Pancreas (tissue), 10 donors: Measurements from ENCODE around the gene CYP17A1. TPM values are rescaled to one million over a fixed set of nuclear protein-coding genes. Genes with fewer than 3 reads are reported as not detected.

Experiments used
- ATAC-seq, 4 donors: fragments of 200-7000 bp; cut with Tn5 transposase; one replicate each; pipeline versions ENCODE4 v1.8.0 to v1.9.1; 2020; ENCODE audit warnings: mild to moderate bottlenecking in 4 of 4, moderate library complexity in 4 of 4
- DNase-seq, 6 donors: peaks; one replicate each; pipeline ENCODE4 v3.0.0-alpha.2; 2020
- FAIRE-seq: peaks from 2 replicates; lab custom pipeline; 2012; peaks lifted over from hg19 to GRCh38; lab: Jason Lieb, UNC
- H3K27ac ChIP-seq, 4 donors: fragments of 200-600 bp; sonication (generic); 1 replicate in 3 of 4; 2 replicates in 1 of 4; pipeline versions ENCODE4 v1.5.0 to v1.8.0; 2020
- H3K27me3 ChIP-seq, 4 donors: fragments of 200-600 bp; one replicate each; pipeline ENCODE4 v1.8.0; 2021
- H3K36me3 ChIP-seq, 3 donors: fragments of 200-600 bp; sonication (generic) in 1 of 3; one replicate each; pipeline versions ENCODE4 v1.5.0 to v1.8.0; 2020 to 2021
- H3K4me1 ChIP-seq, 3 donors: fragments of 200-600 bp; one replicate each; pipeline ENCODE4 v1.8.0; 2021
- H3K4me3 ChIP-seq, 4 donors: fragments of 200-600 bp; sonication (generic) in 2 of 4; one replicate each; pipeline versions ENCODE4 v1.5.0 to v1.8.0; 2020 to 2021
- H3K9me3 ChIP-seq, 4 donors: fragments of 200-600 bp; one replicate each; pipeline ENCODE4 v1.8.0; 2021
- WGBS, 2 donors: extraction: QIAGEN DNeasy Blood & Tissue Kit; methylation state at CpG; one replicate each; pipeline ENCODE4 v1.1.7; 2013; 5-methylcytosine and 5-hydroxymethylcytosine counted together
- intact Hi-C, 3 donors: fragments of 100-400 bp; cut with DNase I; formaldehyde crosslinking; loops; one replicate each; pipeline versions ENCODE4 v1.11.1 to v1.14.2; 2022
- polyA plus RNA-seq, 2 donors: library from polyadenylated mRNA; stranded (reverse); fragments of 200-250 nt; gene quantifications; one replicate each; pipeline ENCODE4 v1.2.3, GENCODE V29; 2013
- total RNA-seq, 6 donors: library from RNA; stranded (reverse); fragmentation: NEBNext Ultra II Directional in 4 of 6; extraction: Animal tissue kit (Norgen Biotek cat#: 25700) in 4 of 6; gene quantifications; one replicate each; pipeline versions ENCODE4 v1.2.1 to v1.2.4, GENCODE V29; 2021 to 2023
- TF ChIP-seq, protein P1 (sequence below), 4 donors: fragments of 200-600 bp; sonication (generic) in 3 of 4; IDR thresholded peaks; one replicate each; pipeline versions ENCODE4 v1.5.0 to v1.8.0; 2021; ENCODE audit warnings: antibody characterized with exemption in 4 of 4
- donor health status: healthy with polysubstance abuse.
- donor health status: DM: no; HTN: no; CAD: no; lungs with moderate emphysema.
- donor health status: DM: no; HTN: no; CAD: no.
- donor health status: control.
- donor health status: control.
- donor health status: Bipolar disorder and iron deficiency.
- donor health status: DM: yes; HTN: yes; CAD: no.
- donor health status: DM: no; HTN: no; CAD: no.
- donor health status: DM: no; HTN: no; CAD: no.
- donor health status: DM: yes; HTN: yes; CAD: no.

CYP17A1 gene
- total and polyA plus RNA-seq, 8 donors = 0.11 to 6.4 (median 0.35) TPM; not detected in 1

DNA sequence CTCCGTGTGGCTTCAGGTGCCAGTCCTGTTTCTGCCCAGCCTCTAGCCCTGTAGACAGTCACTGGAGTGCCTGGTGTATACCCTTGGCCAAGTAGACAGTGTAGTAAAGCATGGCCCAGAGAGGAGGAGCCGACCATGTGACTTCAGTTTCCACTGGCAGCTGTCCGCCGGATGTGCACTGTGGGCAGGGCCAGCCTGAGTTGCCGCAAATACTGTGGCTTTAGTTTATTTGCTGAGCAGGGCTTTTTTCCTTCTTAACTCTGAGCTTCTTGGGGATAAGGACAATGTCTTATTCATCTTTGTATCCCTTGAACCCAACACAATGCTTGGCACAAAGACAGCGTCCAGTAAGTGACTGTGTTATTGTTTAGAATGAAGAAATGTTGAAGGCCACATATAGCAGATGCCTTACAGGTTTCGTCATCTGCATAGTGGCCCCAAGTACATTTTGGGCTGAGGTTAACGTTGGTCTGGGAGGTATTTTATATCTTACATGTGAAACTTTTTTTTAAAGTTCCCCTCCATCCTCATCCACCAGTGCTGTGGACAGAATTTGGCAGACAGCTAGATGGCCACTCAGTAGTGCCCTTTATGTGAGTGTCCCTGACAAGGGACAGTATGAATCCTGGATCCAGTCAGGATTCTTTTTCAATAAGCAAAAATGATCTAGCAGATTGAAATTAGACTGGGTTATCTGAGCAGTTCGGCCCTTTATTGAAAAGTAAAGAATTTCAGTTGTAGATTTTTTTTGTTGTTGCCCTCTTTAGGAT, 40.6 kb downstream of the CYP17A1 start:
- H3K4me1 ChIP-seq = no peaks in the 10 kb centered on the region
- intact Hi-C loops = no loop called here
- no peak for FAIRE-seq
- no peak overlapping the region for H3K4me3 ChIP-seq
- TF ChIP-seq, protein P1, sequence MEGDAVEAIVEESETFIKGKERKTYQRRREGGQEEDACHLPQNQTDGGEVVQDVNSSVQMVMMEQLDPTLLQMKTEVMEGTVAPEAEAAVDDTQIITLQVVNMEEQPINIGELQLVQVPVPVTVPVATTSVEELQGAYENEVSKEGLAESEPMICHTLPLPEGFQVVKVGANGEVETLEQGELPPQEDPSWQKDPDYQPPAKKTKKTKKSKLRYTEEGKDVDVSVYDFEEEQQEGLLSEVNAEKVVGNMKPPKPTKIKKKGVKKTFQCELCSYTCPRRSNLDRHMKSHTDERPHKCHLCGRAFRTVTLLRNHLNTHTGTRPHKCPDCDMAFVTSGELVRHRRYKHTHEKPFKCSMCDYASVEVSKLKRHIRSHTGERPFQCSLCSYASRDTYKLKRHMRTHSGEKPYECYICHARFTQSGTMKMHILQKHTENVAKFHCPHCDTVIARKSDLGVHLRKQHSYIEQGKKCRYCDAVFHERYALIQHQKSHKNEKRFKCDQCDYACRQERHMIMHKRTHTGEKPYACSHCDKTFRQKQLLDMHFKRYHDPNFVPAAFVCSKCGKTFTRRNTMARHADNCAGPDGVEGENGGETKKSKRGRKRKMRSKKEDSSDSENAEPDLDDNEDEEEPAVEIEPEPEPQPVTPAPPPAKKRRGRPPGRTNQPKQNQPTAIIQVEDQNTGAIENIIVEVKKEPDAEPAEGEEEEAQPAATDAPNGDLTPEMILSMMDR (IDR thresholded peaks at IDR 0.05) = no peak
- no peaks in the 10 kb centered on the region for H3K9me3 ChIP-seq
- ATAC-seq = peak; percentile 79 to 96 (median 92)
- H3K27me3 ChIP-seq = no peaks in the 10 kb centered on the region
- H3K27ac ChIP-seq = peak overlapping the region in 2 of 4 donors; percentile 24 to 47
- peaks cover 0 to 20% (median 3%) of the 10 kb centered on the region in 3 donors for H3K36me3 ChIP-seq
- WGBS, 2 donors = 51 to 61% methylated on average over 9 of the region's 9 CpGs
- peak in 3 of 6 donors; percentile 31 to 73 (median 54) for DNase-seq

DNA sequence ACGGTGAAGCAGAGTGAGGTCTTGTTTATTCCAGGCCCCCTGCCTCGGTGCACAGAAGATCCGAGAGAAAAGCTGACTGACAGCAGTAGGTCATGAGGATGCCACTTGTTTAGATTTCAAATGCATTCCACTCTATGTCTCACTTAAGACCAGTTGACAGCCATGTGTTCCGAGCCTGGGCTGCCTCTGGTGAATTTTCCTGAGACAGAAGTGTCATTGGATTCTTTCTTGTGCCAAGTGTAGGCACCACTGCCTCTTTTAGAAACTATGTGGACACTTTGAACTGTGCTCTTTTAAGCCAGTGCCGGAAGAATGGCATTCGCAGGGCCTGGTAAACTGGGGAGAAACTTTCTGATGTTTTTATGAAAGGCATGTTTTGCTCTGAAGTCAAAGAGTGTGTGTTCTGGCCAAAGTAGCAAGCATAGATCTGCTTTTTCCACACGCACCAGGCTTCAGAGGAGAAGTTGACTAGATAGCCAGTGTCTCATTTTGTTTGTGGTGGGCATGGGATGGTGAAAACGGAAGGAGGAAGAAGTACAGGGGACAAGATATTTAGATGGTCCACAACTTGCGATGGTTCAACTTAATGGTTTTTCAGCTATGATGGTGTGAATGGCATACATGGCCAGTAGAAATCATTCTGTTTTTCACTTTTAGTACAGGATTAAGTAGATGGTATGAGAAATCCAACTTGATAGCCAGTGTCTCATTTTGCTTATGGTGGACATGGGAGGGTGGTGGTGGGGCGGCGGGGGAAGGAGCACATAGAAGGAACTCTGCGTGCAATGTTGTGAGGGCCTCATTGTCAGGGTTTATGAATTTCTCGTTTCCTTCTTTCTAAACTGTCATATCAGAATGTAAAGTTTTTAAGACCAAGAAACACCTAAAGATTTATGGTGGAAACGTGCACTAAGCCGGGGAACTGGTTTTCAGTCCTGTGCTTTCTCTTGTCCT, 41.5 kb downstream of the CYP17A1 start:
- Histone ChIP-seq H3K27ac (peak overlapping the region in 2 of 4 donors; percentile 24 to 33), H3K36me3 (peaks cover 0 to 20% (median 3%) of the 10 kb centered on the region in 3 donors), H3K9me3 (no peaks in the 10 kb centered on the region), H3K4me1 (no peaks in the 10 kb centered on the region), H3K4me3 (no peak overlapping the region), H3K27me3 (no peaks in the 10 kb centered on the region)
- TF ChIP-seq, protein P1 (IDR thresholded peaks at IDR 0.05) = no peak
- 84 to 88% methylated on average over 15 of the region's 15 CpGs for WGBS, 2 donors
- DNase-seq = no peak
- ATAC-seq = peak in 1 of 4 donors; percentile 28
- intact Hi-C loops = no loop called here
- FAIRE-seq = no peak

DNA sequence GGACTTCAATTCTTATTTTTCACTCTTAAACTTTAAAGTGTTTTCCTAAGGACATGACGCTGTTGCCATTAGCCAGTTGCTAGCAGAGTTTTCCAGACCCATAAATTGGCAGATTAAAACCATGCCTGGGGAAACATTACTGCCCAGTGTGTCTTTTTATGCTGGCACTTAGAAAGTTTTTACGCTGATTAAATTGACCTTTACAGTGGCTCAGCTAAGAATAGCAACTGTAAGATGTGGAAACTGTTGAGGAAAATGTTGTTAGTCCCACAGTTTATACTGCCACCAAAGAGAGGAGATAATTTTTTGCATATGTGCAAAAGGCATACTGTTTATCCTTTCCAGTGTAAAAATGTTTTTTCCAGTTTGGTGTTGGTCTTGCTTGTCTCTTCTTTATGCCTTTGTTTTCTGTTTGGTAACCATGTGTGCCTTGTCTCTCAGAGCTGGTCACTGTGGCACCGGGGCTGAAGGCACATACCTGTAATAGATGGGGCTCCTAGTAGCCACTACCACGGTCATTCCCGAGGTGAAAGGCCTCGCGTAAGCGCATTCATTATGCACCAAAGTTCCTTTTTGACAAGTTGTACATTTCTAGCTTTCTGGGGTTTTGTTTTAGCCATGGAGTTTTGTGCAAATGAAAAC, 45.3 kb downstream of the CYP17A1 start:
- no peak for DNase-seq
- no peaks in the 10 kb centered on the region for H3K36me3 ChIP-seq
- H3K4me1 ChIP-seq = no peaks in the 10 kb centered on the region
- H3K9me3 ChIP-seq = no peaks in the 10 kb centered on the region
- TF ChIP-seq, protein P1 (IDR thresholded peaks at IDR 0.05) = no peak
- no peak overlapping the region for H3K27ac ChIP-seq
- intact Hi-C loops = no loop called here
- no peak for FAIRE-seq
- H3K27me3 ChIP-seq = no peaks in the 10 kb centered on the region
- no peak for ATAC-seq
- no peak overlapping the region for H3K4me3 ChIP-seq
- 88% methylated on average over 8 of the region's 8 CpGs for WGBS, 2 donors

DNA sequence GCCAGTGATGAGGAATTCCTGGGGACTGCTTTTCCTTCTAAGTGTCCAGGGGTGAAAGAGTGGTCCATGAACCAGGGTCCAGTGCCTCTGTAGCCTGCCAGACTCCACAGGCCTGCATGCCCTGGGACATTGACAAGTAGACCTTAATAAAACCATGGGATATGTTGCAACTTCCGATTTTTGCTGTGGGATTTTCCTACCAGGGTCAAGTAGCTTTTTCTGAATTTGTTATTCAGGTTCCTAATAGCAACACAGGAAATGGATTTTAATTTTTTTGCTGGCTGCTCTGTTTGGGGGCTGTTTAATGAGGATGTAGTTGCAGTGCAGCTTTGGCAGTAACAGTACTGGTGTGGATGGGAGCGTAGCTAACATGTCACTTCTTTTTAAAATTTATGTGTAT, 51.4 kb downstream of the CYP17A1 start:
- ATAC-seq (peak in 2 of 4 donors; percentile 4 to 41), DNase-seq (no peak), FAIRE-seq (no peak)
- Histone ChIP-seq H3K9me3 (no peaks in the 10 kb centered on the region), H3K36me3 (no peaks in the 10 kb centered on the region), H3K27ac (peak overlapping the region in 1 of 4 donors; percentile 41), H3K4me1 (peaks cover 0 to 27% (median 0%) of the 10 kb centered on the region in 3 donors), H3K27me3 (no peaks in the 10 kb centered on the region), H3K4me3 (no peak overlapping the region)
- intact Hi-C loops = no loop called here
- TF ChIP-seq, protein P1 (IDR thresholded peaks at IDR 0.05) = no peak
- 82 to 87% methylated on average over 2 of the region's 2 CpGs for WGBS, 2 donors
